SKM-1 treated with dmso at 0.1 percent for 144 hours (cell line): ENCODE data around the gene PTH1R.

Source experiments
- DNase-seq: peaks from one replicate; lab custom pipeline; 2025; ENCODE audit not compliant: unreplicated experiment; lab: John Stamatoyannopoulos, UW

PTH1R gene

GRCh38 chr3:46881596-46882376 is 4.3 kb downstream of the PTH1R start:
- no peak for DNase-seq

DNA sequence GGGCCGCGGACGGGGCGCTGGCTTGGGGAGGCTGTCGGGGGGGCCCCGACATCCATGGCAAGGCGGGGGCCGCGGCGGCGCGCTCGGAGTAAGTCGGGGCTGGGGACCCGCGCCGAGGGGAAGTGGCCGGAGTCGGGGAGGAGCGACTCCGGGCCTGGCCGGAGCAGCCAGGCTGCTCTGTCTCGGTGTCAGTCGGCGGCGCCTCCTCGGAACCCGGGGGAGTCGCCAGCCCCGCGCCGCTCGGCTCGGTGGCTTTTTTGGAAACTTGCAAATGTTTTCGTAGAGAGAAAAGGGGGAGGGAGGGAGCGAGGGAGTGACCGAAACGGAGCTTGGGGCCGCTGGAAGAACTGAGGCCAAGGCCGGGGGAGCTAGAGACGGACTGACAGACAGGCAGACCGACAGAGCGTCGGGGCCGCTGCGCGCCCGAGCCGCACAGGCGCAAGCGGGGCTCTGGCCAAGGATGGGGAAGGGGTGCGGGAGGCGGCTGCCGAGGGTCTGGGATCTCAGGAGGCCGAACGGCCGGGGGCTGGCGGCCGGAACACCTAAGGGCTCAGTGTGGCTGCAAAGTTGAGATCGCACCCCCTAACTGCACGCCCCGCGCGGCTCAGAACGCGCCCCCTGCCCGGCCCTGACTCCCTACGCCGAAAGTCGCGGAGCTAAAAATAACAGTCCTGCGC is 5.0 kb downstream of the PTH1R start:
- no peak for DNase-seq

DNA sequence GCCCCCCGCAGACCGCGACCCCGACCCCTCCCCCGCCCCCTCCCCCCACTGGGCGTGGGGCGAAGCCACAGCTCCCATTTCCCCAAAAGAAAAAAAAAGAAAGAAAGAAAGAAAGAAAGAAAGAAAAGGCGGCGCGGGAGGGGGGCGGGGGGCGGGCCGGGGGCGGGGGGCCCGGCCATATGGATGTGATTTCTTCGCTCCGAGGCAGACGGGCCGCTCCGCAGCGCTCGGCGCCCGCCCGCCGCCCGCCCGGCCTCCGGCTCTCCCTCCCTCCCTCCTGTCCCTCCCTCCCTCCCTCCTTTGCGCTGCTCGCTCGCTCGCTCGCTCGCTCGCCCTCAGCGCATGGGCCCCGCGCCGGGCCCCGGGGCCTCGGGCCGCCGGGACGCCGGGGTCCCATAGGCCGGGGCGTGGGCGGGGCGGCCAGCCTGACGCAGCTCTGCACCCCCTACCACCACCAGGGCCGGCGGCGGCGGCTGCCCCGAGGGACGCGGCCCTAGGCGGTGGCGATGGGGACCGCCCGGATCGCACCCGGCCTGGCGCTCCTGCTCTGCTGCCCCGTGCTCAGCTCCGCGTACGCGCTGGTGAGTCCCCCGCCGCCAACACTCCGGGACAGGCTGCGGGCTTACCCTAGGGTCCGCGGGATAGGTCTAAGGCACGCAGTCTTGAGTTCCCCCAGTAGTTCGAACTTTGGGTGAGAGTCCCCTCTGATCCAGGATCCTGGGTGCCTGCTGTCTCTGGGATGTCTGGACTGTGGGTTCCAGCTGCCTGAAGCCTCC is 5.7 kb downstream of the PTH1R start:
- DNase-seq = no peak

DNA sequence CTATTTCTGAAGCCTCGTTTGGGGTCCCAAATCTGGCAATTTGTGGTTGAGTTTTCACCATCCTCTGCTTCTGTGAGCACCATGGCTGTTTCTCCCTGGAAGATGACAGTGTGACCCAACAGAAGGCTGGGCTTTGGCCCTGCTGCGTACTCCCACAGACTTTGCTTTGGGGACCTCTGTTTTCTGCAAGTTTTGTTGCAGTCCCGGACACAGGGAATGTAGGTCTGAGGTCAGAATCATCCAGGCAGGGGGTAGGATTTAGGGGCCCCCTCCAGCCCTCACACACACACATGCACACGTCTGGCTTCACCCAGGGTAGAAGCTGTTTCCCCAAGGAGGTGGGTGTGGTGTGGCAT is 6.3 kb downstream of the PTH1R start:
- no peak for DNase-seq

- no peak for DNase-seq
Measured at GRCh38 chr3:46884427-46884826, 6.9 kb downstream of the PTH1R start.

DNA sequence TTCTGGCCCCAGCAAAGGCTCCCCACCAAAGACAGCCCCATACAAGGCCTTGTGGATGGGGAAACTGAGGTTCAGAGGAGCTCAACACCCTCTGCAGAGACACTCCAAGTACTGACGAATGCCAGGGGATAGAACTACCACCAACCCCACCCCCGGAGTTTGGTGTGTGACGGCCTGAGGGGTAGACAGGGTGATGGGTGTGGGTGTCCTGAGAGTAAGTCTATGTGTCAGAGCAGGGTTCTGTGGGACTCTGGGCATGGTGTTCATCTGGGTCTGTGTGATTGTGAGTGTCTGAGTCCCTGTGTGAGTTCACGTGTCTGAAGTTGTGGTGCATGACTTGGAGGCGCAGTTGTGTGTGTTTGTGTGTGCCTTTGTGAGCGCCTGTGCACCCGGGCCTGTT is 7.4 kb downstream of the PTH1R start:
- DNase-seq = no peak

DNA sequence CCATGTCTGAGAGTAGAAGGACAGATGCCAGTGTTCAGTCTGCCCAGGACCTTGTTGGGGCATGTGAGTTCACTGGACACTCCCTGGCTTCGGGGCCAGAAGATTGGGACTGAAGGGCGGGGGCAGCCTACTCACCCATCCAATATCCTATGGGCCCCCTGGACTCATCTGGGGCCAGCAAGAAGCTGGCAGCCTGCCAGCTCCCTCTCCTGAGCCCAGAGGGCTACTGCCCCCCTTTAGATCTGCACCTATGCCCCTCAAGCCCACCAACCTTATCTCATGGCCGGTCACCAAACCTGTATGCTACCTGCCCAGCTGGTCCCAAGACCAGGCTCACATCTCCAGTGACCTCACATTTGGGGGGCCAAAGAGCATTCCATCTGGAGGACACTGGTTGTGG is 8.1 kb downstream of the PTH1R start:
- no peak for DNase-seq

- no peak for DNase-seq
Measured at GRCh38 chr3:46887980-46888494, 10.5 kb downstream of the PTH1R start.

DNA sequence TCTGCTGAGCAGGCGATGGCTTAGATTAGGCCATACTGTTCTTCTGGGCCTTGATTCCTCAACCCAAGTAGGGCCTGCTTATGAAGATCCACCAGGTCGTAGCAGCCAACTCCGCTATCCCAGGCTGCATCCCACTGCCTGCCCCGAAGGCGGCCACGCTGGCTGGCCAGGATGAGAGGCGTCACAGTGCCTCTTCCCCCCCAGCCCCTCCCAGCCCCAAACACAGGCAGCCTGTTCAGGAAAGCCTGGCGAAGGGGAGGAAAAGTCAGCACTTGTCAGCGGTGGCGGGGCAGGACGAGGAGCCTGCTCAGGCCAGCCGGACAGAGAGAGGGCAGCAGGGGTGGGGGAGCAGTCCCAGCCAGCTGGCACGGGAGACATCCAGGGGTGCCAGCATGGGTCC is 11.2 kb downstream of the PTH1R start:
- DNase-seq = no peak

DNA sequence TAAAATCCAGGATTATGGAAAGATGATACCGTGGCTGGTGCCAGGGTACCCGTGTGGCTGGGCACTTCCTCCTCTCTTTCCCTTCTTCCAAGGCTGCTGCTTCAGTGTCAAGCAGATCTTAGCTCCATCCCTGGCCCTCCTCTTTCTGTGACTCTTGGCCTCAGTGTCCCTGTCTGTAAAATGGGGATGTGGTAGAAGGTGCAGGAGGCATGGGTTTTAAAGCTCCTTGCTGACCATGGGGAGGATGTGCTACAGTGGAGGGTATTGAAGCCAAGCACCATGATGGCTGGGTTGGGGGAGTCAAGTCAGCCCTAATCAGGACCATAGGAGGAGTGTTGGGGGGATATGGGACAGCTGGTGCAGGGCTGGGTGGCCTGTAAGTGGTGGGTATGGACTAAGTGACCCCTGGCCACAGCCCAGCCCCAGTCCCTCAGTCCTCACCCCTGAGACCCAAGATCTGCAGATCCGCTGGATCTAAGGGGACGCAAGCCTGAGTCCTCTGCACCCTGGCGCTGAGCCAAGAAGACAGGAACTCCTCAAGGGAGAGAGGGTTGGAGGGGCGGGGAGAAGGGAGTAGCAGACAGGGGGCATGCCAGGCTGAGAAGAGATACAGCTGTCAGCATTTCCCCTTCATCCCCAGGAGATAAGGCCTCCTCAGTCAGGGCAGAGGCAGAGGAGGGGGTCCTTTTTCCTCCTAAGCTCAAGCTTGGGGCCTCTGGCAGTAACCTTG is 12.0 kb downstream of the PTH1R start:
- no peak for DNase-seq

DNA sequence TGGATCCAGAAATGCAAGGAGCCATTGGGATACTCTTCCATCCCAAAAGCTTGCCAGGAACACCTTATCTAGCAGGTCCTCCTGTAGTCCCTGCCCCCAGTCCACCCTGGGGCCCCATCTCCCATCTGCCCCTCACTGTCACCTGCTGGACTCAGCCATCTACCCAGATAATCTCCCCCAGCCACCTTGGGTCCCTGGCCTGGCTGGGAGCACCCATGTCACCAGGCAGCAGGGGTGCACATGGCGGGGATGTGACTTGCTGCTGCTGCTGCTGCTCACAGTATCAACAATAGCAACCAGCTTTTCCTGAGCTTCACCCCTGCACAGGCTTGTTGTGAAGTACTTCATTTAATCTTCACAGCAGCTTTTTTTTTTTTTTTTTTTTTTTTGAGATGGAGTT is 12.6 kb downstream of the PTH1R start:
- DNase-seq = no peak

- no peak for DNase-seq
Measured at GRCh38 chr3:46891132-46891531, 13.6 kb downstream of the PTH1R start.

DNA sequence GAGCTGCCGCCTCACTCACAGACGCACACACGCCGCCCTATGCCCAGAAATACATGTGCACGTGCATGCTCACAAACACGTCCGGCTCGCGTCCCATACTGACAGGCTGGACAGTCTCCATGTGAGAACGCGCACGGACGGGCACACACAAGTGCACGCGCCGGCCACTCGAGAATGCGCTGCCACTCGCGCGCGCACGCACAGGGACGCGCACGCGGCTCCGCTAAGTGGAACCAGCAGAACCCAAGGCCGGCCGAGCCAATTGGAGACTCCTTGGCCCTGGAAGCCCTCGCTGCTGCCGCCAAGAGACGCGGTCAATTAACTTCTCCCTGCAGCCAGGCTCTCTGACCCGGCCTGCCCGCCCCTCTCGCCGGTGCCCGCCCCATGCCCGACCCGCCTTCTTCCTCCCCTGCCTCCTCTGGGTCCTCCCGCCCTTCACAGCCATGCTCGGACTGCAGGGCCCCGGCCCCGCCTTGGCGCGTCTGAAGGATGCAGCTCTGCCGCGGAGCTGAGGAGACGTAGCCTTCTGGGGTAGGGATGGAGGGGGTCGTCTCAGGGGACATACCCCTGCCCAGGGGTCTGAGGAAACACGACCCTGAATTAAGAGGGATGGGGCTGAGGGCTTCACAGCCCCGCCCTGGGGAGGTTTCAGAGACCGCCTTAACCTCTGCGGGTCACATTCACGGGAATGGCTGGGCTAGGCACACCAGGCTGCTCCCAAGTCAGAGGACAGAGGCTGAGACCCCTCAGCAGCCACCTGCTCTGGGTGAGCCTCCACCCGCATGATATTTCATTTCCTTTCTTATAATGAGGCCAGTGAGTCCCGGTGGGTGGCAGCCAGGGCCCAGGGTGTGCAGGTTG is 15.0 kb downstream of the PTH1R start:
- peak; percentile 24 for DNase-seq

DNA sequence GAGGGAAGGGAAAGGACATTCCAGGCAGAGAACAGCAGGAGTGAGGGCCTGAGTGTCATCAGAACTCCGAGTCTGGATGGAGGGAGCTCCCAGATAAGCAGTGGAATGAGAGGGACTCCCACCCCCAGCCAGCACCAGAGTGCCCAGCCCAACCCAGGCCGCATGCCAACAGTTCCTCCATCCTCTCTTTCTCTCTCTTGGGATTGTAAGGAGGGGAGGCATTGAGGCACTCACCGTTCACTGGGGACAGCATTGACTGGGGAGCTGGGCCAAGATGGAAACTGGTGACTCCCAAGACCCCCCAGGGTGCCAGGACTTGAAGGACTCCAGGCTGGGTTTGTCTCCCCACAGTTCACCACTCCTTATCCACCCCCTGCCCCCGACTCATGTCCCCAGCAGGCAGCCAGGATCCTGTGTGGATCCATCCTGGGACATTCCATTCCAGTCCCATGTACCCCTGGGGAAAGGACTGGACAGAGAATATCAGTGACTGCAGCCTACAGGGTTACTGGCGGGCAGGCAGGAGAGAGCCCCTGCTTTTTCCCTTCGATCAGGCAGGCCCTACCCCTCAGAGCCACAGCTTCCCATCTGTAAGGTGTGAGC is 15.7 kb downstream of the PTH1R start:
- no peak for DNase-seq

DNA sequence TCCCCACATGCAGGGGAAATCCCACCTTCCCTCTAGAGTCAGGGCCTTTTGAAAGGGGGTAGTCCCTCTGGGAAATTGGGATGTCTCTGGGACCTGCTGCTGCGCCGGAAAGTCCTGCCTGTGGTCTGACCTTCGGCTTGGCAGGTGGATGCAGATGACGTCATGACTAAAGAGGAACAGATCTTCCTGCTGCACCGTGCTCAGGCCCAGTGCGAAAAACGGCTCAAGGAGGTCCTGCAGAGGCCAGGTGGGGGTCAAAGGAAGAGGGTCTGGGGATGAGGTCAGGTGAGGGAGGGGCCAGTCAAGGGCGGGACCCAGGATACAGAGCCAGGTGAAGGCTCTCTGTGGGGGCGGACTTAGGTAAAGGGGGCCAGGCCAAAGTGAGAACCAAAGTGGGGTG is 16.2 kb downstream of the PTH1R start:
- DNase-seq = no peak

GRCh38 chr3:46894256-46894655 is 16.7 kb downstream of the PTH1R start:
- DNase-seq = no peak

DNA sequence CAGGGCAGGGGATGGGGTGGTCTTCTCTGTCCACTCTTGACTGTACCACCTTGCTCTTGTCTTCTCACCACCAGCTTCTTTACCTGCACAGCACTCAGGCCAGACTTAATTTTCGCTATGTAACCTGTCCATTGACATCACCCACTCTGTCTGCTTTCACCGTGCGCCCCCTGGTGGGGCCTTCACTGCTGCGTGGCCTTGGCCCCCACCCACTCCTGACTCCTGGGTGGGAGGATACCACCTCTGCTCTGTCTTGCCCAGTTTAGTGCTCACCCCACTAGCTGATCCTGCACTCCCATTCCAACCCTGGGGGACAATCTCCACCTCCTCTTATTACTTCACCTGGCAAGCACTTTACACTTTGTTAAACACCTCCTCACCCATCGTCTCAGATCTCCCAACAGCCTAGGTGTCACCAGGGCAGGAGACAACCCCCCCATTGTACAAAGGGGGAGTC is 17.7 kb downstream of the PTH1R start:
- DNase-seq = peak; percentile 46

- no peak for DNase-seq
Measured at GRCh38 chr3:46895761-46896160, 18.2 kb downstream of the PTH1R start.

DNA sequence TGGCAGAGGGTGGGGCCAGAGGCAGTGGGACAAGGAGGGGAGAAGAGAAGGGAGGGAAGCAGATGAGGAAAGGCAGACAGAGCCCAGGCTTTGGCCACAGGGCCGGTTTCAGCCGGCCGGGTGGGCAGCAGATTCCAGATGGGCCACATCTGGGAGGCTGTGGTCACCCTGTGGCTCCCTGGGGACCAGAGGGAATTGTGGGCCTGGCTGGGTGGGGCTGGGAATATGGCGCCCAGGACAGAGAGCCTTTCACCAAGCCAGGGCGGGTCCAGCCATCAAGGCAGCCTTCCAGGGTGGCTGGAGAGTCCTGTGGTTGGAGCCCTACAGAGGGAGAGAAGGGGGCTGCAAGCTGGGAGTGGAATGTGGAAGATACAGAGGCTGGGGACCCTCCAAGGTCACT is 18.9 kb downstream of the PTH1R start:
- no peak for DNase-seq

- DNase-seq = no peak
Measured at GRCh38 chr3:46897031-46897430, 19.5 kb downstream of the PTH1R start.
